Calu3 (cell line): ENCODE results near the gene COL16A1. TPM values are rescaled to one million over a fixed set of nuclear protein-coding genes. Genes with fewer than 3 reads are reported as not detected.

ENCODE experiments used
- BruUV-seq: library from RNA; stranded (reverse); fragments of 400-500 nt; replicated peaks from 2 replicates; lab custom pipeline; 2021; lab: Mats Ljungman, UMichigan
- CTCF ChIA-PET: fragments of 300-600 bp; sonication (Branson Sonifier 250); formaldehyde crosslinking; loops from one replicate; lab custom pipeline; 2022; ENCODE audit warnings: antibody characterized with exemption; lab: Charles Lee
- DNase-seq: peaks from one replicate; pipeline ENCODE4 v3.0.0; 2022
- H3K27ac Mint-ChIP-seq: one replicate; pipeline ENCODE4 v1.8.0; 2022; ENCODE audit warnings: mixed read lengths; ENCODE audit not compliant: unreplicated experiment
- H3K27me3 Mint-ChIP-seq: one replicate; pipeline ENCODE4 v1.8.0; 2022; ENCODE audit warnings: mixed read lengths; ENCODE audit not compliant: unreplicated experiment
- H3K36me3 Mint-ChIP-seq: one replicate; pipeline ENCODE4 v1.8.0; 2022; ENCODE audit warnings: mild to moderate bottlenecking, moderate library complexity, mixed read lengths; ENCODE audit not compliant: insufficient read depth, unreplicated experiment
- H3K4me1 Mint-ChIP-seq: one replicate; pipeline ENCODE4 v1.8.0; 2022; ENCODE audit warnings: mild to moderate bottlenecking, low read depth, mixed read lengths; ENCODE audit not compliant: unreplicated experiment
- H3K4me3 Mint-ChIP-seq: one replicate; pipeline ENCODE4 v1.8.0; 2022; ENCODE audit warnings: mild to moderate bottlenecking, low read depth, moderate library complexity, mixed read lengths; ENCODE audit not compliant: unreplicated experiment
- H3K9me3 Mint-ChIP-seq: one replicate; pipeline ENCODE4 v1.8.0; 2022; ENCODE audit warnings: low read depth, mixed read lengths; ENCODE audit not compliant: unreplicated experiment
- CTCF ChIP-seq: fragments of 200-600 bp; IDR thresholded peaks from one replicate; pipeline ENCODE4 v1.8.0; 2022; ENCODE audit warnings: antibody characterized with exemption; ENCODE audit not compliant: unreplicated experiment
- intact Hi-C: fragments of 100-400 bp; cut with micrococcal nuclease; formaldehyde crosslinking; loops from one replicate; pipeline ENCODE4 v1.10.0; 2022; ENCODE audit not compliant: unreplicated experiment
- total RNA-seq: library from RNA; stranded (reverse); gene quantifications from 2 replicates; pipeline ENCODE4 v1.2.3, GENCODE V29; 2022

COL16A1 gene
- total RNA-seq, 1 experiment from 2014 or later: 3.8 TPM

- CTCF ChIA-PET: no interaction called here
- no peaks in the 10 kb centered on the region for H3K9me3 Mint-ChIP-seq
- peaks cover 7% of the 10 kb centered on the region for H3K36me3 Mint-ChIP-seq
- no peak for DNase-seq
- TF ChIP-seq CTCF: no peak
- no TSS peak for BruUV-seq
- no peak overlapping the region for H3K27ac Mint-ChIP-seq
- peaks cover 68% of the 10 kb centered on the region for H3K27me3 Mint-ChIP-seq
- intact Hi-C loops: no loop called here
- no peaks in the 10 kb centered on the region for H3K4me1 Mint-ChIP-seq
- H3K4me3 Mint-ChIP-seq: no peak overlapping the region
These were observed 49.9 kb downstream of the COL16A1 start for GRCh38 chr1:31653717-31654473.

GRCh38 chr1:31652891-31653499 is 50.8 kb downstream of the COL16A1 start:
- no TSS peak for BruUV-seq
- no peaks in the 10 kb centered on the region for H3K9me3 Mint-ChIP-seq
- no peaks in the 10 kb centered on the region for H3K4me1 Mint-ChIP-seq
- TF ChIP-seq CTCF: no peak
- peaks cover 7% of the 10 kb centered on the region for H3K36me3 Mint-ChIP-seq
- no peak overlapping the region for H3K27ac Mint-ChIP-seq
- H3K4me3 Mint-ChIP-seq: no peak overlapping the region
- peaks cover 60% of the 10 kb centered on the region for H3K27me3 Mint-ChIP-seq
- intact Hi-C loops: no loop called here
- CTCF ChIA-PET: no interaction called here
- no peak for DNase-seq

GRCh38 chr1:31651766-31652165 is 52.1 kb downstream of the COL16A1 start:
- Mint-ChIP-seq H3K9me3 (no peaks in the 10 kb centered on the region), H3K4me3 (no peak overlapping the region), H3K36me3 (peaks cover 7% of the 10 kb centered on the region), H3K27ac (no peak overlapping the region), H3K4me1 (peaks cover 6% of the 10 kb centered on the region), H3K27me3 (peaks cover 58% of the 10 kb centered on the region)
- DNase-seq: no peak
- CTCF ChIA-PET: no interaction called here
- no peak for TF ChIP-seq CTCF
- intact Hi-C loops: no loop called here
- BruUV-seq: no TSS peak

- no peak overlapping the region for H3K27ac Mint-ChIP-seq
- CTCF ChIA-PET: interaction anchor here (0.5 kb wide), 1 partner anchor 138 kb away, joined by 6 read pairs; no protein-coding TSS in a partner anchor
- intact Hi-C loops: no loop called here
- no peaks in the 10 kb centered on the region for H3K9me3 Mint-ChIP-seq
- H3K27me3 Mint-ChIP-seq: peaks cover 57% of the 10 kb centered on the region
- TF ChIP-seq CTCF: no peak
- H3K4me1 Mint-ChIP-seq: peaks cover 13% of the 10 kb centered on the region
- DNase-seq: no peak
- H3K4me3 Mint-ChIP-seq: no peak overlapping the region
- BruUV-seq: no TSS peak
- peaks cover 6% of the 10 kb centered on the region for H3K36me3 Mint-ChIP-seq
These were observed 52.8 kb downstream of the COL16A1 start for GRCh38 chr1:31651089-31651420.
